ENCODE measurements around the gene WBP4. TPM values are rescaled to one million over a fixed set of nuclear protein-coding genes. Genes with fewer than 3 reads are reported as not detected.

The WBP4 gene
- total and polyA plus RNA-seq, 2 of the 13 experiments (the other 11 are each of a cell fraction or from before 2014, with no cell fraction given), result 6.7 to 11.7 TPM

DNA sequence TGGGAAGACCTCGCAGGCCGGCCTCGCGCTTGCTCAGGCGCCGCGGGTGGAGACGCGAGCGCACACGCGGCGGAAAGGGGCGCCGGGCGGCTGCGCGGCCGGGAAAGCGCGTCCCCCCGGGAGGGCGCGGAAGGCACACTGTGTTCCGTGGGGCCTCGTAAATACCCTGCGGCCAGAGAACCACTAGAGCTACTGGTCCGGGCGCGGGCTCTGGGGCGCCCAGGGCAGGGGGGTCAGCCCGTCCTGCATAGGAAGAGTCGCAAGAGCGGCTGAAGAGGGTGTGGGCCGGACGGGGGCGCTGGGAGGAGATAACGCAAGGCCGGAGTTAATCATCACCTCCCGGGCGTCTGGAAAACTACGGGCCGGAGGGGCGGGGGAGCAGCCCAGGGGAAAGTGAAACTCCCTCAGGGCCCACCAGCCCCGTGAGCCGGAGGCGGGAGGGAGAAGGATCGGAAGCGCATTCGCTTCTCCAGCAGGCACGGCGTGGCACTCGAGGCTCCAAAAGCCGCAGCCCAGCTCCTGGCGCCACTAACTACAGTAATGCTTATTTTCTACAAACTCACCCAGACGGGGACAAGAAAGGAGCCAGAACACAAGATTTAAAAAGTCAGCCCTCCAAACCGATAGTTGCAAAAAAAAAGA lies 1.1 kb upstream of the WBP4 start (continued):
- no peak for TF ChIP-seq PCBP1 (IDR thresholded peaks at IDR 0.05; ENCODE audit: borderline replicate concordance, low read depth, low read length)
- TF ChIP-seq THYN1 (CRISPR knock-in tag; IDR thresholded peaks at IDR 0.05; ENCODE audit: borderline replicate concordance, low read depth), result no peak
- TF ChIP-seq RFX1 (IDR thresholded peaks at IDR 0.05), result no peak
- no peak for TF ChIP-seq ZNF382 (CRISPR knock-in tag; IDR thresholded peaks at IDR 0.05; ENCODE audit: borderline replicate concordance)
- TF ChIP-seq ZNF549 (CRISPR knock-in tag; IDR thresholded peaks at IDR 0.05), result no peak
- TF ChIP-seq, protein P1, sequence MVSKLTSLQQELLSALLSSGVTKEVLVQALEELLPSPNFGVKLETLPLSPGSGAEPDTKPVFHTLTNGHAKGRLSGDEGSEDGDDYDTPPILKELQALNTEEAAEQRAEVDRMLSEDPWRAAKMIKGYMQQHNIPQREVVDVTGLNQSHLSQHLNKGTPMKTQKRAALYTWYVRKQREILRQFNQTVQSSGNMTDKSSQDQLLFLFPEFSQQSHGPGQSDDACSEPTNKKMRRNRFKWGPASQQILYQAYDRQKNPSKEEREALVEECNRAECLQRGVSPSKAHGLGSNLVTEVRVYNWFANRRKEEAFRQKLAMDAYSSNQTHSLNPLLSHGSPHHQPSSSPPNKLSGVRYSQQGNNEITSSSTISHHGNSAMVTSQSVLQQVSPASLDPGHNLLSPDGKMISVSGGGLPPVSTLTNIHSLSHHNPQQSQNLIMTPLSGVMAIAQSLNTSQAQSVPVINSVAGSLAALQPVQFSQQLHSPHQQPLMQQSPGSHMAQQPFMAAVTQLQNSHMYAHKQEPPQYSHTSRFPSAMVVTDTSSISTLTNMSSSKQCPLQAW (CRISPR knock-in tag; IDR thresholded peaks at IDR 0.05), result peak; percentile 97; the same call in 1 of the 2 replicates
- TF ChIP-seq, protein P2, sequence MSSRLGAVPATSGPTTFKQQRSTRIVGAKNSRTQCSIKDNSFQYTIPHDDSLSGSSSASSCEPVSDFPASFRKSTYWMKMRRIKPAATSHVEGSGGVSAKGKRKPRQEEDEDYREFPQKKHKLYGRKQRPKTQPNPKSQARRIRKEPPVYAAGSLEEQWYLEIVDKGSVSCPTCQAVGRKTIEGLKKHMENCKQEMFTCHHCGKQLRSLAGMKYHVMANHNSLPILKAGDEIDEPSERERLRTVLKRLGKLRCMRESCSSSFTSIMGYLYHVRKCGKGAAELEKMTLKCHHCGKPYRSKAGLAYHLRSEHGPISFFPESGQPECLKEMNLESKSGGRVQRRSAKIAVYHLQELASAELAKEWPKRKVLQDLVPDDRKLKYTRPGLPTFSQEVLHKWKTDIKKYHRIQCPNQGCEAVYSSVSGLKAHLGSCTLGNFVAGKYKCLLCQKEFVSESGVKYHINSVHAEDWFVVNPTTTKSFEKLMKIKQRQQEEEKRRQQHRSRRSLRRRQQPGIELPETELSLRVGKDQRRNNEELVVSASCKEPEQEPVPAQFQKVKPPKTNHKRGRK (CRISPR knock-in tag; IDR thresholded peaks at IDR 0.05), result 0 out of 2 replicates have a peak, but pooled peaks have one; percentile 20
- no peak for TF ChIP-seq SOX6 (IDR thresholded peaks at IDR 0.05)
- peak; percentile 72 for TF ChIP-seq SOX6 (CRISPR knock-in tag; IDR thresholded peaks at IDR 0.05)
- TF ChIP-seq ZSCAN20 (CRISPR knock-in tag; IDR thresholded peaks at IDR 0.05; ENCODE audit: borderline replicate concordance), result no peak
- TF ChIP-seq TBX2 (CRISPR knock-in tag; IDR thresholded peaks at IDR 0.05; ENCODE audit: borderline replicate concordance), result peak; percentile 86
- TF ChIP-seq ATF7 (IDR thresholded peaks at IDR 0.05), result no peak
- no peak for TF ChIP-seq ATF7 (CRISPR knock-in tag; IDR thresholded peaks at IDR 0.05)
- peak; percentile 61; the same call in 1 of the 2 replicates for TF ChIP-seq MXD4 (CRISPR knock-in tag; IDR thresholded peaks at IDR 0.05)
- TF ChIP-seq RXRA (CRISPR knock-in tag; IDR thresholded peaks at IDR 0.05), result peak; percentile 61; the same call in 1 of the 2 replicates
- TF ChIP-seq RORA (CRISPR knock-in tag; IDR thresholded peaks at IDR 0.05), result no peak
- TF ChIP-seq, protein P3, sequence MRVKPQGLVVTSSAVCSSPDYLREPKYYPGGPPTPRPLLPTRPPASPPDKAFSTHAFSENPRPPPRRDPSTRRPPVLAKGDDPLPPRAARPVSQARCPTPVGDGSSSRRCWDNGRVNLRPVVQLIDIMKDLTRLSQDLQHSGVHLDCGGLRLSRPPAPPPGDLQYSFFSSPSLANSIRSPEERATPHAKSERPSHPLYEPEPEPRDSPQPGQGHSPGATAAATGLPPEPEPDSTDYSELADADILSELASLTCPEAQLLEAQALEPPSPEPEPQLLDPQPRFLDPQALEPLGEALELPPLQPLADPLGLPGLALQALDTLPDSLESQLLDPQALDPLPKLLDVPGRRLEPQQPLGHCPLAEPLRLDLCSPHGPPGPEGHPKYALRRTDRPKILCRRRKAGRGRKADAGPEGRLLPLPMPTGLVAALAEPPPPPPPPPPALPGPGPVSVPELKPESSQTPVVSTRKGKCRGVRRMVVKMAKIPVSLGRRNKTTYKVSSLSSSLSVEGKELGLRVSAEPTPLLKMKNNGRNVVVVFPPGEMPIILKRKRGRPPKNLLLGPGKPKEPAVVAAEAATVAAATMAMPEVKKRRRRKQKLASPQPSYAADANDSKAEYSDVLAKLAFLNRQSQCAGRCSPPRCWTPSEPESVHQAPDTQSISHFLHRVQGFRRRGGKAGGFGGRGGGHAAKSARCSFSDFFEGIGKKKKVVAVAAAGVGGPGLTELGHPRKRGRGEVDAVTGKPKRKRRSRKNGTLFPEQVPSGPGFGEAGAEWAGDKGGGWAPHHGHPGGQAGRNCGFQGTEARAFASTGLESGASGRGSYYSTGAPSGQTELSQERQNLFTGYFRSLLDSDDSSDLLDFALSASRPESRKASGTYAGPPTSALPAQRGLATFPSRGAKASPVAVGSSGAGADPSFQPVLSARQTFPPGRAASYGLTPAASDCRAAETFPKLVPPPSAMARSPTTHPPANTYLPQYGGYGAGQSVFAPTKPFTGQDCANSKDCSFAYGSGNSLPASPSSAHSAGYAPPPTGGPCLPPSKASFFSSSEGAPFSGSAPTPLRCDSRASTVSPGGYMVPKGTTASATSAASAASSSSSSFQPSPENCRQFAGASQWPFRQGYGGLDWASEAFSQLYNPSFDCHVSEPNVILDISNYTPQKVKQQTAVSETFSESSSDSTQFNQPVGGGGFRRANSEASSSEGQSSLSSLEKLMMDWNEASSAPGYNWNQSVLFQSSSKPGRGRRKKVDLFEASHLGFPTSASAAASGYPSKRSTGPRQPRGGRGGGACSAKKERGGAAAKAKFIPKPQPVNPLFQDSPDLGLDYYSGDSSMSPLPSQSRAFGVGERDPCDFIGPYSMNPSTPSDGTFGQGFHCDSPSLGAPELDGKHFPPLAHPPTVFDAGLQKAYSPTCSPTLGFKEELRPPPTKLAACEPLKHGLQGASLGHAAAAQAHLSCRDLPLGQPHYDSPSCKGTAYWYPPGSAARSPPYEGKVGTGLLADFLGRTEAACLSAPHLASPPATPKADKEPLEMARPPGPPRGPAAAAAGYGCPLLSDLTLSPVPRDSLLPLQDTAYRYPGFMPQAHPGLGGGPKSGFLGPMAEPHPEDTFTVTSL (CRISPR knock-in tag; IDR thresholded peaks at IDR 0.05; ENCODE audit: borderline replicate concordance), result 0 out of 2 replicates have a peak, but pooled peaks have one; percentile 51
- TF ChIP-seq ZNF619 (CRISPR knock-in tag; IDR thresholded peaks at IDR 0.05), result no peak
- TF ChIP-seq, protein P4, sequence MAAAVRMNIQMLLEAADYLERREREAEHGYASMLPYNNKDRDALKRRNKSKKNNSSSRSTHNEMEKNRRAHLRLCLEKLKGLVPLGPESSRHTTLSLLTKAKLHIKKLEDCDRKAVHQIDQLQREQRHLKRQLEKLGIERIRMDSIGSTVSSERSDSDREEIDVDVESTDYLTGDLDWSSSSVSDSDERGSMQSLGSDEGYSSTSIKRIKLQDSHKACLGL (CRISPR knock-in tag; IDR thresholded peaks at IDR 0.05), result peak; percentile 40; the same call in 1 of the 2 replicates
- peak; percentile 67; the same call in 1 of the 2 replicates for TF ChIP-seq ZNF746 (CRISPR knock-in tag; IDR thresholded peaks at IDR 0.05)
- TF ChIP-seq ZNF124 (CRISPR knock-in tag; IDR thresholded peaks at IDR 0.05), result peak; percentile 22; the same call in 1 of the 2 replicates
- peak; percentile 96 for TF ChIP-seq RBM39 (IDR thresholded peaks at IDR 0.05; ENCODE audit: low read depth, low read length, poor library complexity, severe bottlenecking)

All from HepG2 (cell line).